ENCODE measurements around the gene TP53I13.

TP53I13 gene

DNA sequence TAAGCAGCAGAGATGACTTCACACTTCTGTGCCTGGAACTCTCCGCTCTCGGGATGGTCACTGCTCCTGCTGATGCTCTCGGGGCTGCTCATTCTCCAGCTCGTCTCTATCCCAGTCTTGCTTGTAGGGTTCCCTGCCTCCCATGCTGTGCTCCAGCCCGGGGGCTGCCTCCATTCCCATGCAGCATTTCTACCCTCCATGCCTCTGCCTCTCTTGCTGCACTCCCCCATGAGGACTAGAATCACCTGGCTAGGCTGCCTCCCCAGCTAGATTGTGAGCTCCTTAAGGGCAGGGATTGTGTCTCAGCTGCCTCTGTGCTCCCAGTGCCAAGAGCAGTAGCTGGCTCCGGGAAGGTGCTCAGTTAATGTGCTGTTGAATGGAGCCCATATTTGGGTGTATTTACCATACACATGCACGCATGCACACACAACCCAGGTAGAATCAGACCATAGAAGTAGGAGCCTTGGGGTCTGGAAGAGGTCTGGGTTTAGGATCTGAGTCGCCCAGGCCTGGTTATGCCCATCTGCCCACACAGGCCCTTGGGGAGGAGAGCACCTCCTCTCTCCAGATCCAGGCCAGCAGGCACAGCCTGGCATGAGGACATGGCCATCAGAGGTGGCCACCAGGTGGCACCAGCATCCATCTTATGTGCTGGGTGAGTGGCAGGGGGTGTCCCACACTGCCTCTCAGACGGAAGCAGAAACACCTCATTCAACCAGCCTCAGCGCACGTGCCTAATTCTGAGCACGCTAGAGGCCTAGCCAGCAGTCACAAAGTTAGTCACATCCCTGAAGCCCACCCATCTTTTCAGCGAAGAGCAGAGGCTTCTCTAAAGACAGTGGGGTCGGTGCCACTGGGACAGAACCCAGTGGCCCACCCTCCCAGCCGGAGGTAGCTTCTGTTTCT is 11.6 kb downstream of the TP53I13 start:
- Histone ChIP-seq H3K4me3 (ENCODE audit: low read length) (no peak overlapping the region), H4K20me1 (ENCODE audit: insufficient read depth, low read length) (no peaks in the 10 kb centered on the region; the same call in 1 of the 2 replicates), H3K9ac (ENCODE audit: low read length) (no peak overlapping the region; the same call in 1 of the 2 replicates), H3K9me3 (ENCODE audit: insufficient read depth, low read length) (no peaks in the 10 kb centered on the region), H3K27me3 (ENCODE audit: low read depth, low read length) (no peaks in the 10 kb centered on the region), H3K4me1 (ENCODE audit: low read length) (peaks cover 15% of the 10 kb centered on the region), H2AFZ (ENCODE audit: low read depth, low read length) (no peak overlapping the region), H3K4me2 (ENCODE audit: low read length) (0 out of 2 replicates have a peak overlapping the region, but pooled peaks have one; percentile 5), H3K79me2 (ENCODE audit: low read length) (peaks cover 22% of the 10 kb centered on the region), H3K27ac (ENCODE audit: low read length) (peak overlapping the region; percentile 57), H3K36me3 (replicated peaks; ENCODE audit: low read depth, low read length) (peaks cover 51% of the 10 kb centered on the region)
- TF ChIP-seq, protein P1, sequence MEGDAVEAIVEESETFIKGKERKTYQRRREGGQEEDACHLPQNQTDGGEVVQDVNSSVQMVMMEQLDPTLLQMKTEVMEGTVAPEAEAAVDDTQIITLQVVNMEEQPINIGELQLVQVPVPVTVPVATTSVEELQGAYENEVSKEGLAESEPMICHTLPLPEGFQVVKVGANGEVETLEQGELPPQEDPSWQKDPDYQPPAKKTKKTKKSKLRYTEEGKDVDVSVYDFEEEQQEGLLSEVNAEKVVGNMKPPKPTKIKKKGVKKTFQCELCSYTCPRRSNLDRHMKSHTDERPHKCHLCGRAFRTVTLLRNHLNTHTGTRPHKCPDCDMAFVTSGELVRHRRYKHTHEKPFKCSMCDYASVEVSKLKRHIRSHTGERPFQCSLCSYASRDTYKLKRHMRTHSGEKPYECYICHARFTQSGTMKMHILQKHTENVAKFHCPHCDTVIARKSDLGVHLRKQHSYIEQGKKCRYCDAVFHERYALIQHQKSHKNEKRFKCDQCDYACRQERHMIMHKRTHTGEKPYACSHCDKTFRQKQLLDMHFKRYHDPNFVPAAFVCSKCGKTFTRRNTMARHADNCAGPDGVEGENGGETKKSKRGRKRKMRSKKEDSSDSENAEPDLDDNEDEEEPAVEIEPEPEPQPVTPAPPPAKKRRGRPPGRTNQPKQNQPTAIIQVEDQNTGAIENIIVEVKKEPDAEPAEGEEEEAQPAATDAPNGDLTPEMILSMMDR (IDR thresholded peaks at IDR 0.05; ENCODE audit: low read depth, low read length) = peak; percentile 93
- TF ChIP-seq EZH2phosphoT487 (IDR thresholded peaks at IDR 0.05; ENCODE audit: low read depth) = no peak

DNA sequence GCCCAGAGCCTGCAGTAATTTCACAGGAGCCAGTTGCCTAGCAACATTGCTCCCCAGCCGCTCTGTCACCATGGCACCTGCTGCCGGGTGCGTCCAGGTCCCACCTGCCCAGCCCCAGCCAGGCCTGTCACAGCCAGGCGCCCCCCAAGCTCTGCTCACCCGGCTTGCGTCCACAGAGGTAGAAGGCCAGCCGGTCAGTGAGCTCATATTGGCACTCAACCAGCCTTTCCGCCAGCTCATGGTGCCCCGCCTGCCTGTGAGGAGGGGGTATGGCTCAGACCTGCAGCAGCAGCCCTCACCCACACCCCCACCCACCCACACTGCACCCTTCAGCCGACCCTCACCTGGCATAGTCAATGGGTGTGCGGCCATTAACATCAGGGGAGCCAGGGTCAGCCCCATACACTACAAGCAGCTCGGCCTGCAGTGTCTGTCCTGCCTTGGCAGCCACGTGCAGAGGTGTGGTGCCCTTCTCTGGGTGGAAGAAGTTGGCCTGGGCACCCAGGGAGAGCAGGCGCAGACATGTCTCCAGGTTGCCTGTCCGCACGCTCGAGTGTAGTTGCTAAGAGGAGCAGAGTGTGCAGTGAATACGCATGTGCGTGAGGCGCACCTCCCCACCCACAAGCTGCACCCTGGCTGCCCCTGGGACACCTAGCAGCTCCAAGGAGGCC is 13.2 kb downstream of the TP53I13 start:
- H3K9me3 ChIP-seq (ENCODE audit: insufficient read depth, low read length) = no peaks in the 10 kb centered on the region
- peaks cover 38% of the 10 kb centered on the region for H3K79me2 ChIP-seq (ENCODE audit: low read length)
- H3K4me1 ChIP-seq (ENCODE audit: low read length) = peaks cover 19% of the 10 kb centered on the region

DNA sequence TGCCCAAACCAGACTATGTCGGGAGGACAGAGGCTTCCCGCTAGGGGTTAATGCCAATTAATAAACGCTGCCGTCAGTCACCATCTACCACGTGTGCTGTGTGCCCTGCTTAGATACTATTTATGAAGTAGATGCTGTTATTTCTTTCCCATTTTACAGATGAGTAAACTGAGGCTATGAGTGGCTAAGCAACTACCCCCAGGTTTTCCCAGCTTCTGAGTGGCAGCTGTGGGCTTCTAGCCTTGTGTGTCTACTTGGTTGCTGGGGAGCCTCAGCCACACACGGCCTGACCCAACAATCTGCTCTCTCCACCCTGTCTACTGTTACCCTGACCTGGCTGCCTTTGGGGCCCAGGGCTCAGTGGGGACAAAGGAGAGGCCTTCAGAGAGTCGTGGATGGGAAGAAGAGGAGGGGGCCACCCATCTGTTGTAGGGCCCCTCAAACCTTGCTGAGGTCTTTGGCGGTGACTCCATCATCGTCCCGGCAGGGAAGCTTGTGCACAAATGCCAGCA is 13.8 kb downstream of the TP53I13 start:
- Histone ChIP-seq H4K20me1 (ENCODE audit: insufficient read depth, low read length) (peaks cover 8% of the 10 kb centered on the region), H3K27me3 (ENCODE audit: low read depth, low read length) (no peaks in the 10 kb centered on the region), H3K27ac (ENCODE audit: low read length) (no peak overlapping the region), H3K36me3 (replicated peaks; ENCODE audit: low read depth, low read length) (peaks cover 40% of the 10 kb centered on the region), H2AFZ (ENCODE audit: low read depth, low read length) (no peak overlapping the region), H3K79me2 (ENCODE audit: low read length) (peaks cover 44% of the 10 kb centered on the region), H3K9ac (ENCODE audit: low read length) (no peak overlapping the region), H3K4me2 (ENCODE audit: low read length) (no peak overlapping the region), H3K9me3 (ENCODE audit: insufficient read depth, low read length) (no peaks in the 10 kb centered on the region), H3K4me3 (ENCODE audit: low read length) (no peak overlapping the region), H3K4me1 (ENCODE audit: low read length) (peaks cover 20% of the 10 kb centered on the region)
- TF ChIP-seq EZH2phosphoT487 (IDR thresholded peaks at IDR 0.05; ENCODE audit: low read depth) = no peak

More for the DNA sequence above, 13.2 kb downstream of the TP53I13 start:
- TF ChIP-seq EZH2phosphoT487 (IDR thresholded peaks at IDR 0.05; ENCODE audit: low read depth) = no peak
- TF ChIP-seq, protein P1 (IDR thresholded peaks at IDR 0.05; ENCODE audit: low read depth, low read length) = no peak
- H3K27me3 ChIP-seq (ENCODE audit: low read depth, low read length) = no peaks in the 10 kb centered on the region
- H4K20me1 ChIP-seq (ENCODE audit: insufficient read depth, low read length) = peaks cover 4% of the 10 kb centered on the region
- H3K9ac ChIP-seq (ENCODE audit: low read length) = no peak overlapping the region
- peaks cover 40% of the 10 kb centered on the region for H3K36me3 ChIP-seq (replicated peaks; ENCODE audit: low read depth, low read length)
- H3K27ac ChIP-seq (ENCODE audit: low read length) = no peak overlapping the region
- no peak overlapping the region for H2AFZ ChIP-seq (ENCODE audit: low read depth, low read length)
- no peak overlapping the region for H3K4me3 ChIP-seq (ENCODE audit: low read length)
- H3K4me2 ChIP-seq (ENCODE audit: low read length) = no peak overlapping the region

DNA sequence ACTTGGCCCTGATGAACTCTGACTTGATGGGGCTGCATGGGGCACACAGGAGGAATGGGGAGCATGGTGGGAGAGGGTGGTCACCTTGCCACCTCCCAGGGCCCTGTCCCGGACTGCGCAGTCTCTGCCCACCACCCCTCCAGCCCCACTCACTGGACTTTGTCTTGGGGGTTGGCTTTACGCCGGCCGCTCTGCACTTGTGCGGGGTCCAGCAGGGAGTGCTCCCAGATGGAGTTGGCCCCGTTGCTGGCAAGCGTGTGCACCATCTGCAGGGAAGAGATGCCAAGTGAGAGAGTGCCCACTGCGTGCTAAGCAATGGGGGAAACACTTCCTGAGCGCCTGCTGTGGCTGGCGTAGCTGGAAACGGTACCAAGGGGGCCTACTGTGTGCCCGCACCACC is 14.3 kb downstream of the TP53I13 start:
- H2AFZ ChIP-seq (ENCODE audit: low read depth, low read length) = no peak overlapping the region
- peaks cover 48% of the 10 kb centered on the region for H3K79me2 ChIP-seq (ENCODE audit: low read length)
- no peak overlapping the region for H3K27ac ChIP-seq (ENCODE audit: low read length)
- H3K9me3 ChIP-seq (ENCODE audit: insufficient read depth, low read length) = no peaks in the 10 kb centered on the region
- H3K4me2 ChIP-seq (ENCODE audit: low read length) = no peak overlapping the region
- peaks cover 13% of the 10 kb centered on the region for H4K20me1 ChIP-seq (ENCODE audit: insufficient read depth, low read length)
- TF ChIP-seq, protein P1 (IDR thresholded peaks at IDR 0.05; ENCODE audit: low read depth, low read length) = no peak
- no peak for TF ChIP-seq EZH2phosphoT487 (IDR thresholded peaks at IDR 0.05; ENCODE audit: low read depth)
- H3K4me3 ChIP-seq (ENCODE audit: low read length) = no peak overlapping the region
- H3K9ac ChIP-seq (ENCODE audit: low read length) = no peak overlapping the region
- peaks cover 25% of the 10 kb centered on the region for H3K4me1 ChIP-seq (ENCODE audit: low read length)
- no peaks in the 10 kb centered on the region for H3K27me3 ChIP-seq (ENCODE audit: low read depth, low read length)
- H3K36me3 ChIP-seq (replicated peaks; ENCODE audit: low read depth, low read length) = peaks cover 36% of the 10 kb centered on the region

All from OCI-LY3 (cell line).